Endothelial cell of umbilical vein (primary cell): ENCODE measurements around the gene IP6K1. TPM values are rescaled to one million over a fixed set of nuclear protein-coding genes. Genes with fewer than 3 reads are reported as not detected.

Experiments
- BruUV-seq: library from RNA; stranded (reverse); fragments of 400-500 nt; replicated peaks from 2 replicates; lab custom pipeline; 2021; lab: Mats Ljungman, UMichigan
- CTCF ChIA-PET: fragments of 300-600, 350-600 bp; sonication (Branson Sonifier 250); formaldehyde crosslinking; loops from one replicate; lab custom pipeline; 2021; ENCODE audit warnings: antibody characterized with exemption, inconsistent platforms; lab: Charles Lee
- POLR2A ChIA-PET: fragments of 300-600, 350-600 bp; sonication (Branson Sonifier 250); formaldehyde crosslinking; loops from one replicate; lab custom pipeline; 2021; ENCODE audit warnings: antibody characterized with exemption, inconsistent platforms; lab: Charles Lee
- DNase-seq: peaks from one replicate; pipeline ENCODE4 v3.0.0-alpha.2; 2011; ENCODE audit warnings: low read depth, low spot score
- FAIRE-seq: peaks from 2 replicates; lab custom pipeline; 2011; peaks lifted over from hg19 to GRCh38; lab: Jason Lieb, UNC
- H2AFZ ChIP-seq: 2 replicates; pipeline ENCODE4 v1.6.0; 2012; ENCODE audit warnings: low read depth, low read length, control low read depth, inconsistent platforms
- H3K27ac ChIP-seq: 2 replicates; pipeline ENCODE4 v1.5.1; 2011; ENCODE audit warnings: low read depth, mild to moderate bottlenecking, control low read depth, low read length, moderate library complexity; ENCODE audit not compliant: insufficient read depth
- H3K27me3 ChIP-seq, 2 experiments: 2 replicates each; pipeline versions ENCODE4 v1.6.0 to v1.6.1; 2011; ENCODE audit warnings: low read length in 2 of 2, mixed read lengths in 1 of 2; ENCODE audit not compliant: control insufficient read depth in 2 of 2, insufficient read depth in 2 of 2
- H3K36me3 ChIP-seq, 2 experiments: 2 replicates in 1 of 2; 3 replicates in 1 of 2; pipeline ENCODE4 v1.5.1; 2011; ENCODE audit warnings: low read length in 2 of 2, mild to moderate bottlenecking in 1 of 2, moderate library complexity in 1 of 2; ENCODE audit not compliant: control insufficient read depth in 2 of 2, insufficient read depth in 2 of 2; ENCODE audit errors: extremely low read depth in 1 of 2
- H3K4me1 ChIP-seq: 3 replicates; pipeline ENCODE4 v1.5.1; 2011; ENCODE audit warnings: mild to moderate bottlenecking, low read length; ENCODE audit not compliant: control insufficient read depth, insufficient read depth; ENCODE audit errors: extremely low read depth
- H3K4me2 ChIP-seq: 2 replicates; pipeline ENCODE4 v1.6.1; 2011; ENCODE audit warnings: low read length, control low read depth, mixed read lengths; ENCODE audit not compliant: insufficient read depth
- H3K4me3 ChIP-seq, 3 experiments: fragments of 200-600 bp in 1 of 3; sonication (generic), shearing (Covaris generic) in 1 of 3; replicated peaks in 1 of 3; 2 replicates each; pipeline ENCODE4 v1.5.1; 2011 to 2016; ENCODE audit warnings: control low read depth in 3 of 3, low read length in 3 of 3, mild to moderate bottlenecking in 2 of 3, inconsistent platforms in 1 of 3, low read depth in 1 of 3, moderate library complexity in 1 of 3; ENCODE audit not compliant: insufficient read depth in 1 of 3
- H3K79me2 ChIP-seq: 2 replicates; pipeline ENCODE4 v1.6.0; 2012; ENCODE audit warnings: low read length, inconsistent platforms; ENCODE audit not compliant: control insufficient read depth, insufficient read depth
- H3K9ac ChIP-seq: replicated peaks from 2 replicates; pipeline ENCODE3; 2011; ENCODE audit warnings: low read length, control low read depth; ENCODE audit not compliant: insufficient read depth; ENCODE audit errors: extremely low read depth
- H3K9me1 ChIP-seq: replicated peaks from 3 replicates; pipeline ENCODE4 v1.6.0; 2011; ENCODE audit warnings: mild to moderate bottlenecking, low read length; ENCODE audit not compliant: control insufficient read depth, insufficient read depth; ENCODE audit errors: extremely low read depth
- H3K9me3 ChIP-seq: replicated peaks from 2 replicates; pipeline ENCODE4 v1.5.1; 2012; ENCODE audit warnings: low read length, inconsistent platforms; ENCODE audit not compliant: control insufficient read depth, insufficient read depth
- H4K20me1 ChIP-seq: replicated peaks from 2 replicates; pipeline ENCODE3; 2011; ENCODE audit warnings: mild to moderate bottlenecking, low read length; ENCODE audit not compliant: control insufficient read depth, insufficient read depth; ENCODE audit errors: extremely low read depth
- CTCF ChIP-seq, 2 donors: IDR thresholded peaks; 1 replicate in 1 of 2; 2 replicates in 1 of 2; pipeline ENCODE4 v1.5.1; 2011; ENCODE audit warnings: low read length in 2 of 2, mild to moderate bottlenecking in 2 of 2, moderate library complexity in 2 of 2, control low read depth in 1 of 2, inconsistent platforms in 1 of 2, low read depth in 1 of 2; ENCODE audit not compliant: insufficient read depth in 1 of 2; ENCODE audit errors: extremely low read depth in 1 of 2
- EZH2 ChIP-seq: IDR thresholded peaks from 2 replicates; pipeline ENCODE4 v1.6.1; 2012; ENCODE audit warnings: borderline replicate concordance, low read depth, mild to moderate bottlenecking, moderate library complexity, low read length, inconsistent platforms; ENCODE audit not compliant: severe bottlenecking
- FOS ChIP-seq: IDR thresholded peaks from 2 replicates; pipeline ENCODE4 v1.6.1; 2011; ENCODE audit warnings: mild to moderate bottlenecking, low read length, moderate library complexity, borderline replicate concordance; ENCODE audit not compliant: insufficient read depth
- GATA2 ChIP-seq: IDR thresholded peaks from 2 replicates; pipeline ENCODE4 v1.7.0; 2011; ENCODE audit warnings: low read depth, mild to moderate bottlenecking, moderate library complexity, mixed read lengths, low read length; ENCODE audit not compliant: insufficient read length, insufficient read depth
- JUN ChIP-seq: IDR thresholded peaks from 2 replicates; pipeline ENCODE4 v1.6.1; 2011; ENCODE audit warnings: borderline replicate concordance, low read depth; ENCODE audit not compliant: insufficient read length, insufficient read depth
- MAX ChIP-seq: IDR thresholded peaks from 2 replicates; pipeline ENCODE4 v1.6.1; 2011; ENCODE audit not compliant: insufficient read depth, insufficient read length
- MYC ChIP-seq: IDR thresholded peaks from one replicate; pipeline ENCODE4 v1.6.1; 2011; ENCODE audit warnings: mild to moderate bottlenecking, low read depth, low read length
- POLR2A ChIP-seq: IDR thresholded peaks from 2 replicates; pipeline ENCODE4 v1.6.1; 2012; ENCODE audit warnings: low read depth, mild to moderate bottlenecking, control low read depth, low read length
- POLR2AphosphoS5 ChIP-seq: IDR thresholded peaks from 2 replicates; pipeline ENCODE4 v1.6.1; 2012; ENCODE audit warnings: low read depth, mild to moderate bottlenecking, control low read depth, low read length, moderate library complexity; ENCODE audit not compliant: insufficient read depth
- dilution Hi-C: fragments of 300-500 bp; cut with MboI; formaldehyde crosslinking; loops from one replicate; pipeline ENCODE4 v1.15.0; 2019; ENCODE audit warnings: low sequenced_read_pairs; ENCODE audit not compliant: extremely low pct_ligation_motif_present
- intact Hi-C: fragments of 100-400 bp; cut with micrococcal nuclease; formaldehyde crosslinking; loops from one replicate; pipeline ENCODE4 v1.10.0; 2022
- polyA plus RNA-seq, 4 experiments: library from polyadenylated mRNA; depleted of rRNA in 3 of 4; stranded (reverse) in 3 of 4; unstranded in 1 of 4; fragments of >200 nt; gene quantifications; 2 replicates each; pipeline versions ENCODE4 v1.2.1 to v1.2.3, GENCODE V29; 2011 to 2012; ENCODE audit warnings: missing spikeins in 1 of 4
- total RNA-seq: library from RNA; stranded (reverse); gene quantifications from 2 replicates; pipeline ENCODE4 v1.2.3, GENCODE V29; 2021

Gene IP6K1
- total and polyA plus RNA-seq, 2 donors (not counting 3 experiments of a cell fraction or from before 2014, with no cell fraction given): 42.7 to 60.8 TPM

- POLR2A ChIA-PET: no interaction called here
These were observed 79.8 kb downstream of the IP6K1 start for GRCh38 chr3:49706456-49707112.

More at GRCh38 chr3:49706456-49707112, 79.8 kb downstream of the IP6K1 start:
- FAIRE-seq: no peak
- H3K9me3 ChIP-seq: no peaks in the 10 kb centered on the region
- no peaks in the 10 kb centered on the region for H3K27me3 ChIP-seq
- no peaks in the 10 kb centered on the region for H3K9me1 ChIP-seq
- no peak overlapping the region for H3K9ac ChIP-seq
- no peaks in the 10 kb centered on the region for H3K79me2 ChIP-seq
- H2AFZ ChIP-seq: no peak overlapping the region
- H3K36me3 ChIP-seq: peaks cover 0 to 16% of the 10 kb centered on the region in 2 experiments
- H3K4me1 ChIP-seq: peaks cover 5% of the 10 kb centered on the region
- H3K4me3 ChIP-seq: no peak overlapping the region
- H3K4me2 ChIP-seq: no peak overlapping the region
- BruUV-seq: no TSS peak
- CTCF ChIA-PET: no interaction called here
- no peak for DNase-seq
- TF ChIP-seq MAX (no peak), CTCF (IDR thresholded peaks at IDR 0.05; ENCODE audit: extremely low read depth in 1 of 2, insufficient read depth in 1 of 2, low read depth in 1 of 2, low read length in 2 of 2) (no peak), JUN (no peak), FOS (no peak), POLR2A (no peak), EZH2 (no peak), GATA2 (no peak), POLR2AphosphoS5 (no peak), MYC (no peak)
- dilution Hi-C loops (no loop called here), intact Hi-C loops (no loop called here)
- H3K27ac ChIP-seq: no peak overlapping the region
- no peaks in the 10 kb centered on the region for H4K20me1 ChIP-seq
